ENCODE measurements around the gene CEND1.

The CEND1 gene

GRCh38 chr11:773830-774229, 16.1 kb downstream of the CEND1 start:
- TF ChIP-seq EZH2phosphoT487 (IDR thresholded peaks at IDR 0.05; ENCODE audit: low read length): no peak
- TF ChIP-seq CTCF (IDR thresholded peaks at IDR 0.05; ENCODE audit: low read length): no peak
- Histone ChIP-seq H3K9me2 (replicated peaks; ENCODE audit: insufficient read depth, low read length) (no peaks in the 10 kb centered on the region), H3K4me3 (ENCODE audit: low read length) (no peak overlapping the region), H4K20me1 (ENCODE audit: insufficient read depth, low read length) (no peaks in the 10 kb centered on the region; the same call in 1 of the 2 replicates), H3K27ac (ENCODE audit: low read length) (no peak overlapping the region), H3K79me2 (ENCODE audit: low read length) (peaks cover 73% of the 10 kb centered on the region), H2AFZ (ENCODE audit: low read length) (no peak overlapping the region), H3K4me2 (ENCODE audit: low read depth, low read length) (no peak overlapping the region), H3F3A (ENCODE audit: insufficient read depth, low read length) (no peaks in the 10 kb centered on the region), H3K27me3 (replicated peaks; ENCODE audit: insufficient read depth, low read length) (no peaks in the 10 kb centered on the region), H3K9ac (ENCODE audit: low read length) (no peak overlapping the region), H3K4me1 (ENCODE audit: low read length) (peaks cover 3% of the 10 kb centered on the region; the same call in 1 of the 2 replicates), H3K36me3 (replicated peaks; ENCODE audit: insufficient read depth, low read length) (peaks cover 9% of the 10 kb centered on the region), H3K9me3 (replicated peaks; ENCODE audit: insufficient read depth, low read length) (no peaks in the 10 kb centered on the region)
- DNase-seq: no peak

GRCh38 chr11:773425-773824, 16.5 kb downstream of the CEND1 start:
- Histone ChIP-seq H3K27me3 (replicated peaks; ENCODE audit: insufficient read depth, low read length) (no peaks in the 10 kb centered on the region), H3K9ac (ENCODE audit: low read length) (no peak overlapping the region), H2AFZ (ENCODE audit: low read length) (no peak overlapping the region), H3K4me1 (ENCODE audit: low read length) (peaks cover 3% of the 10 kb centered on the region; the same call in 1 of the 2 replicates), H3K27ac (ENCODE audit: low read length) (no peak overlapping the region), H3K9me2 (replicated peaks; ENCODE audit: insufficient read depth, low read length) (no peaks in the 10 kb centered on the region), H3K4me2 (ENCODE audit: low read depth, low read length) (no peak overlapping the region), H4K20me1 (ENCODE audit: insufficient read depth, low read length) (no peaks in the 10 kb centered on the region; the same call in 1 of the 2 replicates), H3K4me3 (ENCODE audit: low read length) (no peak overlapping the region), H3K79me2 (ENCODE audit: low read length) (peaks cover 70% of the 10 kb centered on the region), H3K36me3 (replicated peaks; ENCODE audit: insufficient read depth, low read length) (peaks cover 9% of the 10 kb centered on the region), H3F3A (ENCODE audit: insufficient read depth, low read length) (no peaks in the 10 kb centered on the region), H3K9me3 (replicated peaks; ENCODE audit: insufficient read depth, low read length) (no peaks in the 10 kb centered on the region)
- DNase-seq: peak; percentile 5
- TF ChIP-seq CTCF (IDR thresholded peaks at IDR 0.05; ENCODE audit: low read length) (no peak), EZH2 (optimal IDR thresholded peaks at IDR 0.05; ENCODE audit: low read depth, low read length) (no peak), EZH2phosphoT487 (IDR thresholded peaks at IDR 0.05; ENCODE audit: low read length) (no peak)

- H3K9ac ChIP-seq (ENCODE audit: low read length): no peak overlapping the region
- no peak overlapping the region for H2AFZ ChIP-seq (ENCODE audit: low read length)
- H3K27me3 ChIP-seq (replicated peaks; ENCODE audit: insufficient read depth, low read length): no peaks in the 10 kb centered on the region
- H3K79me2 ChIP-seq (ENCODE audit: low read length): peaks cover 63% of the 10 kb centered on the region
- H3K9me2 ChIP-seq (replicated peaks; ENCODE audit: insufficient read depth, low read length): no peaks in the 10 kb centered on the region
- no peak overlapping the region for H3K27ac ChIP-seq (ENCODE audit: low read length)
- TF ChIP-seq EZH2phosphoT487 (IDR thresholded peaks at IDR 0.05; ENCODE audit: low read length): no peak
- no peak for TF ChIP-seq CTCF (IDR thresholded peaks at IDR 0.05; ENCODE audit: low read length)
- no peak for TF ChIP-seq EZH2 (optimal IDR thresholded peaks at IDR 0.05; ENCODE audit: low read depth, low read length)
- no peaks in the 10 kb centered on the region for H3K4me1 ChIP-seq (ENCODE audit: low read length)
- H3K4me3 ChIP-seq (ENCODE audit: low read length): no peak overlapping the region
- peaks cover 9% of the 10 kb centered on the region for H3K36me3 ChIP-seq (replicated peaks; ENCODE audit: insufficient read depth, low read length)
- H3K9me3 ChIP-seq (replicated peaks; ENCODE audit: insufficient read depth, low read length): no peaks in the 10 kb centered on the region
- no peaks in the 10 kb centered on the region; the same call in 1 of the 2 replicates for H4K20me1 ChIP-seq (ENCODE audit: insufficient read depth, low read length)
- H3K4me2 ChIP-seq (ENCODE audit: low read depth, low read length): no peak overlapping the region
- H3F3A ChIP-seq (ENCODE audit: insufficient read depth, low read length): no peaks in the 10 kb centered on the region
- DNase-seq: no peak
These were observed 17.2 kb downstream of the CEND1 start for GRCh38 chr11:772429-773390.

Measured in MM.1S (cell line).